Loucy (cell line): Measurements from ENCODE around the gene SULT1C3.

Experiments
- H2AFZ ChIP-seq: fragments of 200-600 bp; sonication (generic); 2 replicates; pipeline ENCODE4 v1.6.0; 2016; ENCODE audit warnings: antibody characterized with exemption, mild to moderate bottlenecking, low read length, moderate library complexity
- H3F3A ChIP-seq: fragments of 200-600 bp; 2 replicates; pipeline ENCODE4 v1.6.0; 2016; ENCODE audit warnings: antibody characterized with exemption, low read depth, mild to moderate bottlenecking
- H3K27me3 ChIP-seq: fragments of 200-600 bp; sonication (generic); 2 replicates; pipeline ENCODE4 v1.6.1; 2014; ENCODE audit warnings: low read length, mild to moderate bottlenecking; ENCODE audit not compliant: insufficient read depth, poor library complexity, severe bottlenecking
- H3K36me3 ChIP-seq: fragments of 200-600 bp; sonication (generic); 2 replicates; pipeline ENCODE4 v1.6.1; 2016; ENCODE audit warnings: low read length; ENCODE audit not compliant: insufficient read depth
- H3K4me1 ChIP-seq: fragments of 200-600 bp; sonication (generic); 2 replicates; pipeline ENCODE4 v1.5.1; 2014; ENCODE audit warnings: low read length, mild to moderate bottlenecking; ENCODE audit not compliant: insufficient read depth, poor library complexity, severe bottlenecking
- H3K4me2 ChIP-seq: fragments of 200-600 bp; sonication (generic); 2 replicates; pipeline ENCODE4 v1.6.0; 2014; ENCODE audit warnings: antibody characterized with exemption, low read length, low read depth, mild to moderate bottlenecking; ENCODE audit not compliant: poor library complexity, severe bottlenecking
- H3K4me3 ChIP-seq: fragments of 200-600 bp; sonication (generic); 2 replicates; pipeline ENCODE4 v1.5.1; 2014; ENCODE audit warnings: low read length, mild to moderate bottlenecking, mixed read lengths; ENCODE audit not compliant: poor library complexity, severe bottlenecking
- H3K79me2 ChIP-seq: fragments of 200-600 bp; sonication (generic); 2 replicates; pipeline ENCODE4 v1.6.1; 2014; ENCODE audit warnings: low read length; ENCODE audit not compliant: insufficient read depth
- H3K9ac ChIP-seq: fragments of 200-600 bp; sonication (generic); 2 replicates; pipeline ENCODE4 v1.6.0; 2014; ENCODE audit warnings: mild to moderate bottlenecking, low read depth, low read length, moderate library complexity; ENCODE audit not compliant: poor library complexity, severe bottlenecking
- H3K9me2 ChIP-seq: fragments of 200-600 bp; sonication (generic); replicated peaks from 2 replicates; pipeline ENCODE4 v1.6.1; 2016; ENCODE audit warnings: low read depth, low read length, mixed read lengths
- H3K9me3 ChIP-seq: fragments of 200-600 bp; sonication (generic); 2 replicates; pipeline ENCODE4 v1.6.1; 2014; ENCODE audit warnings: mild to moderate bottlenecking, antibody characterized with exemption, low read length, low read depth; ENCODE audit not compliant: insufficient read depth
- H4K20me1 ChIP-seq: fragments of 200-600 bp; sonication (generic); 2 replicates; pipeline ENCODE4 v1.6.0; 2014; ENCODE audit warnings: antibody characterized with exemption, low read length, mild to moderate bottlenecking; ENCODE audit not compliant: insufficient read depth, poor library complexity, severe bottlenecking
- EZH2phosphoT487 ChIP-seq: fragments of 200-600 bp; IDR thresholded peaks from 2 replicates; pipeline ENCODE4 v1.6.1; 2018; ENCODE audit warnings: antibody characterized with exemption, mild to moderate bottlenecking, moderate library complexity, borderline replicate concordance
- TF ChIP-seq, protein P1 (sequence below): fragments of 200-600 bp; sonication (generic); conservative IDR thresholded peaks from 2 replicates; pipeline ENCODE4 v1.5.1; 2014; ENCODE audit warnings: mild to moderate bottlenecking, antibody characterized with exemption, low read length

The SULT1C3 gene

DNA sequence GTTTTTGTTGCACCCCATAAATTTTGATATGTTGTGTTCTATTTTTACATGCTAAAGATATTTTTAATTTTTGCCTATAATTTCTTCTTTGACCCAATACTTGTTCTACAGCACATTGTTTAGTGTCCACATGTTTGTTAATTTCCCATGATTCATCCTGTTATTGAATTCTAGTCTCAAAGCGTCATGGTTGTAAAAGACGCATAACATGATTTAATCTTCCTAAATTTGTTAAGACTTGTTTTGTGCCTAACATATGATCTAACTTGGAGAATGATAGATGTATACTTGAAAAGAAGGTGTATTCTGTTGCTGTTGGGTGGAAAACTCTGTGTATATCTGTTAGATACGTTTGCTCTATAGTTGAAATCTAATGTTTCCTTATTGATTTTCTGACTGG, 27.1 kb upstream of the SULT1C3 start:
- TF ChIP-seq, protein P1, sequence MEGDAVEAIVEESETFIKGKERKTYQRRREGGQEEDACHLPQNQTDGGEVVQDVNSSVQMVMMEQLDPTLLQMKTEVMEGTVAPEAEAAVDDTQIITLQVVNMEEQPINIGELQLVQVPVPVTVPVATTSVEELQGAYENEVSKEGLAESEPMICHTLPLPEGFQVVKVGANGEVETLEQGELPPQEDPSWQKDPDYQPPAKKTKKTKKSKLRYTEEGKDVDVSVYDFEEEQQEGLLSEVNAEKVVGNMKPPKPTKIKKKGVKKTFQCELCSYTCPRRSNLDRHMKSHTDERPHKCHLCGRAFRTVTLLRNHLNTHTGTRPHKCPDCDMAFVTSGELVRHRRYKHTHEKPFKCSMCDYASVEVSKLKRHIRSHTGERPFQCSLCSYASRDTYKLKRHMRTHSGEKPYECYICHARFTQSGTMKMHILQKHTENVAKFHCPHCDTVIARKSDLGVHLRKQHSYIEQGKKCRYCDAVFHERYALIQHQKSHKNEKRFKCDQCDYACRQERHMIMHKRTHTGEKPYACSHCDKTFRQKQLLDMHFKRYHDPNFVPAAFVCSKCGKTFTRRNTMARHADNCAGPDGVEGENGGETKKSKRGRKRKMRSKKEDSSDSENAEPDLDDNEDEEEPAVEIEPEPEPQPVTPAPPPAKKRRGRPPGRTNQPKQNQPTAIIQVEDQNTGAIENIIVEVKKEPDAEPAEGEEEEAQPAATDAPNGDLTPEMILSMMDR: no peak
- TF ChIP-seq EZH2phosphoT487: no peak
- H3K9me2 ChIP-seq: no peaks in the 10 kb centered on the region
- no peak overlapping the region for H3K4me2 ChIP-seq
- no peaks in the 10 kb centered on the region for H3K36me3 ChIP-seq
- H3K27me3 ChIP-seq: no peaks in the 10 kb centered on the region
- H2AFZ ChIP-seq: no peak overlapping the region
- H3K4me3 ChIP-seq: no peak overlapping the region
- no peak overlapping the region for H3K9ac ChIP-seq
- no peaks in the 10 kb centered on the region for H3F3A ChIP-seq
- peaks cover 6% of the 10 kb centered on the region for H3K4me1 ChIP-seq
- H3K79me2 ChIP-seq: no peaks in the 10 kb centered on the region
- no peaks in the 10 kb centered on the region for H4K20me1 ChIP-seq
- H3K9me3 ChIP-seq: peaks cover 3% of the 10 kb centered on the region; the same call in 1 of the 2 replicates

DNA sequence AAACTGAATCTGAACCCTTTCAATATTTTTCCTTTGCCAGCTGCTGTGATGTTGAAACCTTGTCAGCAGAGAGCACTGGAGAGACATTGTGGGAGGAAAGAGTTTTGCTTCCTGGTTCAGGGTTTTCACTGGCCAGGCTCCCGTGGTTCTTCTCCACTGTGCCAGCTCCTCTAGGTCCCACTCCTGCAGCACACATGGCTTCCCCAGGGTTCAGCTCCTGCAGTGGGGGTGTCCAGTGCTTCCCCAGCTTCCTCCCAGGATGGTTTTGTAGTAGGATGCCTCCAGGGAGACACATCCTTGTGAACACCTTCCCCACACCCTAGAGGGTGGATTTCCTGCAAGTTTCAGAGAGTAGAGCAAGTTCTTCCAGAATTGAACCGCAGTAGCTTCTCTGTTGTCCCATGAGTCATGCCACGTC, 24.0 kb upstream of the SULT1C3 start:
- peak overlapping the region; percentile 45 for H3K9ac ChIP-seq
- TF ChIP-seq, protein P1: peak; percentile 82
- no peak for TF ChIP-seq EZH2phosphoT487
- no peaks in the 10 kb centered on the region for H3K27me3 ChIP-seq
- H3K9me3 ChIP-seq: no peaks in the 10 kb centered on the region
- peaks cover 11% of the 10 kb centered on the region for H3K4me1 ChIP-seq
- H3K4me3 ChIP-seq: peak overlapping the region; percentile 34
- H2AFZ ChIP-seq: peak overlapping the region; percentile 96
- H4K20me1 ChIP-seq: no peaks in the 10 kb centered on the region
- no peaks in the 10 kb centered on the region for H3F3A ChIP-seq
- H3K36me3 ChIP-seq: no peaks in the 10 kb centered on the region
- no peaks in the 10 kb centered on the region for H3K79me2 ChIP-seq
- no peaks in the 10 kb centered on the region for H3K9me2 ChIP-seq
- H3K4me2 ChIP-seq: peak overlapping the region; percentile 53

DNA sequence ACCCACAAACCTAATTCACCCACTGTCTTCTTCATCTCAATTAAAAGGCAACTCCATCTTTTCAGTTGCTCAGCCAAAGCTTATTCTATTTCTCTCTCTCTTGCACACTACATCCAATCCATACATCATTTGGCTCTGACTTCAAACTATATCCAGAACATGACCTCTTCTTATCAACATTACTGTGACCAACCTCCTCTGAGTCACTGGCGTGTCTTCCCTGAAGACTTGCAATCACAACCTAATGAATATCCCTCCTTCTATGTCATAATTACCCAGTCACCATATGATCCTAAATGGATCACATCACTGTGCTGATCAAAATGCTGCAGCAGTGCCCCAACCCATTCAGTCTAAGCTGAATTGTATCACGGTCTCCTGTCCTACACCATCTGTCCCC, 22.6 kb upstream of the SULT1C3 start:
- no peaks in the 10 kb centered on the region for H3K9me2 ChIP-seq
- H3K9me3 ChIP-seq: no peaks in the 10 kb centered on the region
- peaks cover 11% of the 10 kb centered on the region for H3K4me1 ChIP-seq
- no peak overlapping the region for H3K9ac ChIP-seq
- H3K79me2 ChIP-seq: no peaks in the 10 kb centered on the region
- peak overlapping the region; percentile 68 for H2AFZ ChIP-seq
- TF ChIP-seq, protein P1: no peak
- no peak for TF ChIP-seq EZH2phosphoT487
- H3K4me3 ChIP-seq: no peak overlapping the region
- H3K36me3 ChIP-seq: no peaks in the 10 kb centered on the region
- no peaks in the 10 kb centered on the region for H3K27me3 ChIP-seq
- H3K4me2 ChIP-seq: no peak overlapping the region
- no peaks in the 10 kb centered on the region for H4K20me1 ChIP-seq
- H3F3A ChIP-seq: no peaks in the 10 kb centered on the region
